K562 (cell line): ENCODE data around the gene ZNF219. TPM values are rescaled to one million over a fixed set of nuclear protein-coding genes. Genes with fewer than 3 reads are reported as not detected.
A peak's percentile ranks its signal among the peaks of the same experiment; 100 is the strongest.

ENCODE experiments used
- ARHGAP35 ChIP-seq: fragments of 450-650 bp; IDR thresholded peaks from 2 replicates; pipeline ENCODE4 v1.6.1; 2018; ENCODE audit not compliant: partially characterized antibody
- ATF3 ChIP-seq, 2 experiments: fragments of 450-650 bp in 1 of 2; sonication (generic) in 1 of 2; formaldehyde crosslinking in 1 of 2; IDR thresholded peaks in 1 of 2; conservative IDR thresholded peaks in 1 of 2; 2 replicates each; pipeline versions ENCODE4 v1.6.1 to v1.8.1; 2016 to 2023; ENCODE audit warnings: mild to moderate bottlenecking in 2 of 2, moderate library complexity in 2 of 2, inconsistent platforms in 1 of 2, missing genetic modification reagents in 1 of 2
- CBX3 ChIP-seq, 2 experiments: IDR thresholded peaks; 1 replicate in 1 of 2; 2 replicates in 1 of 2; pipeline ENCODE4 v1.6.1; 2012; ENCODE audit warnings: inconsistent platforms in 2 of 2, low read length in 2 of 2, borderline replicate concordance in 1 of 2, control low read depth in 1 of 2
- ELF2 ChIP-seq: fragments of 250-450 bp; sonication (Bioruptor Pico); IDR thresholded peaks from 2 replicates; pipeline ENCODE4 v1.5.0; 2021; ENCODE audit warnings: mild to moderate bottlenecking
- GTF2A2 ChIP-seq: IDR thresholded peaks from 2 replicates; pipeline ENCODE4 v1.6.1; 2016; ENCODE audit warnings: mild to moderate bottlenecking, missing genetic modification characterization, missing compliant biosample characterization
- HNRNPUL1 ChIP-seq: fragments of 200-400 bp; formaldehyde crosslinking; IDR thresholded peaks from 2 replicates; pipeline ENCODE4 v1.6.1; 2017; ENCODE audit warnings: low read length
- NBN ChIP-seq: fragments of 450-650 bp; IDR thresholded peaks from 2 replicates; pipeline ENCODE4 v1.6.1; 2016; ENCODE audit warnings: low read depth, mild to moderate bottlenecking
- NCOA1 ChIP-seq: fragments of 450-650 bp; IDR thresholded peaks from 2 replicates; pipeline ENCODE4 v1.6.1; 2016; ENCODE audit warnings: low read depth
- NFIX ChIP-seq: fragments of 250-450 bp; sonication (Bioruptor Pico); IDR thresholded peaks from 2 replicates; pipeline ENCODE4 v1.4.0; 2020; ENCODE audit warnings: low read depth, mild to moderate bottlenecking, moderate library complexity
- PHF21A ChIP-seq: fragments of 450-650 bp; IDR thresholded peaks from 2 replicates; pipeline ENCODE4 v1.6.1; 2017; ENCODE audit warnings: low read depth, borderline replicate concordance
- POLR2G ChIP-seq: fragments of 200-400 bp; formaldehyde crosslinking; IDR thresholded peaks from 2 replicates; pipeline ENCODE4 v1.6.1; 2017; ENCODE audit warnings: low read depth, mild to moderate bottlenecking, antibody characterized with exemption, low read length, moderate library complexity
- SMAD4 ChIP-seq: fragments of 250-450 bp; sonication (Bioruptor Pico); conservative IDR thresholded peaks from 2 replicates; pipeline ENCODE4 v1.8.0; 2021; ENCODE audit warnings: inconsistent platforms, mild to moderate bottlenecking, moderate library complexity
- TRIM24 ChIP-seq, 2 experiments: fragments of 450-650 bp; IDR thresholded peaks; 2 replicates each; pipeline ENCODE4 v1.6.1; 2016
- XRCC3 ChIP-seq: fragments of 450-650 bp; IDR thresholded peaks from 2 replicates; pipeline ENCODE4 v1.6.1; 2017; ENCODE audit warnings: mild to moderate bottlenecking, moderate library complexity
- ZFX ChIP-seq: sonication (generic); formaldehyde crosslinking; IDR thresholded peaks from 2 replicates; pipeline ENCODE4 v1.8.0; 2022; ENCODE audit warnings: mild to moderate bottlenecking, missing genetic modification reagents, moderate library complexity
- ZNF175 ChIP-seq: fragments of 200-800 bp; sonication (Bioruptor generic); IDR thresholded peaks from 2 replicates; pipeline ENCODE4 v1.6.1; 2016; ENCODE audit warnings: low read depth, mild to moderate bottlenecking, missing genetic modification characterization, missing compliant biosample characterization
- ZNF197 ChIP-seq: fragments of 200-800 bp; sonication (Bioruptor generic); IDR thresholded peaks from 2 replicates; pipeline ENCODE4 v1.6.1; 2016; ENCODE audit warnings: low read depth, missing genetic modification characterization, missing compliant biosample characterization
- ZNF239 ChIP-seq: fragments of 250-450 bp; sonication (Bioruptor Pico); IDR thresholded peaks from 2 replicates; pipeline ENCODE4 v1.4.0; 2020; ENCODE audit warnings: mild to moderate bottlenecking
- ZNF444 ChIP-seq: fragments of 250-450 bp; sonication (Bioruptor Pico); IDR thresholded peaks from 2 replicates; pipeline ENCODE4 v1.4.0; 2020; ENCODE audit warnings: mild to moderate bottlenecking, moderate library complexity
- ZNF696 ChIP-seq: fragments of 250-450 bp; sonication (Bioruptor Pico); conservative IDR thresholded peaks from 2 replicates; pipeline ENCODE4 v1.4.0; 2020; ENCODE audit warnings: mild to moderate bottlenecking, moderate library complexity
- ZNF764 ChIP-seq: fragments of 250-450 bp; sonication (Bioruptor Pico); IDR thresholded peaks from 2 replicates; pipeline ENCODE4 v1.4.0; 2020; ENCODE audit warnings: low read depth, mild to moderate bottlenecking, moderate library complexity
- polyA plus RNA-seq, 8 experiments: library from polyadenylated mRNA; depleted of rRNA in 4 of 8; stranded (reverse) in 5 of 8; unstranded in 3 of 8; fragments of >200 nt; fragmentation: Nextera tagmentation in 2 of 8; fragmentation: Illumina TruSeq in 1 of 8; extraction: Ambion mirVana in 2 of 8; extraction: Trizol in 1 of 8; gene quantifications; 2 replicates each; pipeline versions ENCODE4 v1.2.1 to v1.2.3, GENCODE V29; 2011 to 2014; ENCODE audit warnings: inconsistent platforms in 1 of 8, missing spikeins in 1 of 8
- total RNA-seq, 7 experiments: library from RNA; depleted of rRNA in 6 of 7; stranded (reverse); fragments of >200 nt in 6 of 7; fragmentation: Illumina TruSeq in 2 of 7; extraction: Trizol in 2 of 7; gene quantifications; 2 replicates each; pipeline versions ENCODE4 v1.2.1 to v1.2.3, GENCODE V29; 2011 to 2021; ENCODE audit warnings: low replicate concordance in 1 of 7
- TF ChIP-seq, protein P1 (sequence below): fragments of 450-650 bp; formaldehyde crosslinking; IDR thresholded peaks from 2 replicates; pipeline ENCODE4 v1.4.0; 2020; ENCODE audit warnings: mild to moderate bottlenecking, moderate library complexity
- TF ChIP-seq, protein P2 (sequence below): fragments of 450-650 bp; IDR thresholded peaks from 2 replicates; pipeline ENCODE4 v1.6.1; 2018; ENCODE audit not compliant: partially characterized antibody
- TF ChIP-seq, protein P3 (sequence below): fragments of 250-450 bp; sonication (Bioruptor Pico); IDR thresholded peaks from 2 replicates; pipeline ENCODE4 v1.8.0; 2021; ENCODE audit warnings: moderate library complexity, mild to moderate bottlenecking, inconsistent platforms

ZNF219 gene
- total and polyA plus RNA-seq, 9 of the 15 experiments (the other 6 are each of a cell fraction or from before 2014, with no cell fraction given): 0.29 to 10.6 (median 2.8) TPM

- TF ChIP-seq NCOA1 (no peak), PHF21A (no peak), ZNF239 (no peak), XRCC3 (no peak), ATF3 (IDR thresholded peaks at IDR 0.05) (peak; percentile 56; the same call in 1 of the 2 replicates), ATF3 (CRISPR knock-in tag; conservative IDR thresholded peaks at IDR 0.05) (no peak), GTF2A2 (no peak), CBX3 (IDR thresholded peaks at IDR 0.05; ENCODE audit: borderline replicate concordance in 1 of 2, low read length in 2 of 2) (no peak), ARHGAP35 (no peak), ZFX (CRISPR knock-in tag) (no peak), SMAD4 (CRISPR knock-in tag) (peak; percentile 62; the same call in 1 of the 2 replicates), ZNF444 (CRISPR knock-in tag) (no peak), NBN (no peak), ZNF696 (no peak), TRIM24 (IDR thresholded peaks at IDR 0.05) (no peak), NFIX (CRISPR knock-in tag) (no peak), ELF2 (no peak), ZNF764 (no peak), ZNF197 (CRISPR knock-in tag) (no peak), HNRNPUL1 (no peak), ZNF175 (CRISPR knock-in tag) (0 out of 2 replicates have a peak, but pooled peaks have one; percentile 26), POLR2G (no peak)
- TF ChIP-seq, protein P1, sequence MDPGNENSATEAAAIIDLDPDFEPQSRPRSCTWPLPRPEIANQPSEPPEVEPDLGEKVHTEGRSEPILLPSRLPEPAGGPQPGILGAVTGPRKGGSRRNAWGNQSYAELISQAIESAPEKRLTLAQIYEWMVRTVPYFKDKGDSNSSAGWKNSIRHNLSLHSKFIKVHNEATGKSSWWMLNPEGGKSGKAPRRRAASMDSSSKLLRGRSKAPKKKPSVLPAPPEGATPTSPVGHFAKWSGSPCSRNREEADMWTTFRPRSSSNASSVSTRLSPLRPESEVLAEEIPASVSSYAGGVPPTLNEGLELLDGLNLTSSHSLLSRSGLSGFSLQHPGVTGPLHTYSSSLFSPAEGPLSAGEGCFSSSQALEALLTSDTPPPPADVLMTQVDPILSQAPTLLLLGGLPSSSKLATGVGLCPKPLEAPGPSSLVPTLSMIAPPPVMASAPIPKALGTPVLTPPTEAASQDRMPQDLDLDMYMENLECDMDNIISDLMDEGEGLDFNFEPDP: no peak
- TF ChIP-seq, protein P2, sequence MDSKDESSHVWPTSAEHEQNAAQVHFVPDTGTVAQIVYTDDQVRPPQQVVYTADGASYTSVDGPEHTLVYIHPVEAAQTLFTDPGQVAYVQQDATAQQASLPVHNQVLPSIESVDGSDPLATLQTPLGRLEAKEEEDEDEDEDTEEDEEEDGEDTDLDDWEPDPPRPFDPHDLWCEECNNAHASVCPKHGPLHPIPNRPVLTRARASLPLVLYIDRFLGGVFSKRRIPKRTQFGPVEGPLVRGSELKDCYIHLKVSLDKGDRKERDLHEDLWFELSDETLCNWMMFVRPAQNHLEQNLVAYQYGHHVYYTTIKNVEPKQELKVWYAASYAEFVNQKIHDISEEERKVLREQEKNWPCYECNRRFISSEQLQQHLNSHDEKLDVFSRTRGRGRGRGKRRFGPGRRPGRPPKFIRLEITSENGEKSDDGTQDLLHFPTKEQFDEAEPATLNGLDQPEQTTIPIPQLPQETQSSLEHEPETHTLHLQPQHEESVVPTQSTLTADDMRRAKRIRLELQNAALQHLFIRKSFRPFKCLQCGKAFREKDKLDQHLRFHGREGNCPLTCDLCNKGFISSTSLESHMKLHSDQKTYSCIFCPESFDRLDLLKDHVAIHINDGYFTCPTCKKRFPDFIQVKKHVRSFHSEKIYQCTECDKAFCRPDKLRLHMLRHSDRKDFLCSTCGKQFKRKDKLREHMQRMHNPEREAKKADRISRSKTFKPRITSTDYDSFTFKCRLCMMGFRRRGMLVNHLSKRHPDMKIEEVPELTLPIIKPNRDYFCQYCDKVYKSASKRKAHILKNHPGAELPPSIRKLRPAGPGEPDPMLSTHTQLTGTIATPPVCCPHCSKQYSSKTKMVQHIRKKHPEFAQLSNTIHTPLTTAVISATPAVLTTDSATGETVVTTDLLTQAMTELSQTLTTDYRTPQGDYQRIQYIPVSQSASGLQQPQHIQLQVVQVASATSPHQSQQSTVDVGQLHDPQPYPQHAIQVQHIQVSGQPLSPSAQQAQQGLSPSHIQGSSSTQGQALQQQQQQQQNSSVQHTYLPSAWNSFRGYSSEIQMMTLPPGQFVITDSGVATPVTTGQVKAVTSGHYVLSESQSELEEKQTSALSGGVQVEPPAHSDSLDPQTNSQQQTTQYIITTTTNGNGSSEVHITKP: peak; percentile 31
- TF ChIP-seq, protein P3, sequence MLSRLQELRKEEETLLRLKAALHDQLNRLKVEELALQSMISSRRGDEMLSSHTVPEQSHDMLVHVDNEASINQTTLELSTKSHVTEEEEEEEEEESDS (CRISPR knock-in tag): no peak
These were observed 8.9 kb upstream of the ZNF219 start (continued) for GRCh38 chr14:21107283-21107800.
